Measurements from ENCODE around the gene SP5.

DNA sequence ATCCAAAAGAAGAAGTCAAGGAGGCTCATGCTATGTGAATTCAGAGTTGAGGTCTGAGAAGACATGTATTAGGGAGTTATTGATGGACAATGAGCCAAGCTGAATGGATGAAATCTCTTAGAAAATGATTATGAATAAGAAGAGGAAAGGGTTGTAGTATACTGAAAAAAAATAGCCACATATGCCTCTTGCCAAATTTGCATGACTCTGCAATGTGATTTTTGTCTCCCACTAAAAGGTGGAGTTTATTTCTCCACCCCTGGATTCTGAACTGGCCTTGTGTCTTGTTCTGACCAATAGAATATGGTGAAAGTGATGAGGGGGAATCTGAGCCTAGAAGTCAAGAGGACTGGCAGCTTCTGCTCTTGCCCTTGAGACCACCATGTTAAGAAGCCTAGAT is 46.4 kb downstream of the SP5 start:
- TF ChIP-seq, protein P1, sequence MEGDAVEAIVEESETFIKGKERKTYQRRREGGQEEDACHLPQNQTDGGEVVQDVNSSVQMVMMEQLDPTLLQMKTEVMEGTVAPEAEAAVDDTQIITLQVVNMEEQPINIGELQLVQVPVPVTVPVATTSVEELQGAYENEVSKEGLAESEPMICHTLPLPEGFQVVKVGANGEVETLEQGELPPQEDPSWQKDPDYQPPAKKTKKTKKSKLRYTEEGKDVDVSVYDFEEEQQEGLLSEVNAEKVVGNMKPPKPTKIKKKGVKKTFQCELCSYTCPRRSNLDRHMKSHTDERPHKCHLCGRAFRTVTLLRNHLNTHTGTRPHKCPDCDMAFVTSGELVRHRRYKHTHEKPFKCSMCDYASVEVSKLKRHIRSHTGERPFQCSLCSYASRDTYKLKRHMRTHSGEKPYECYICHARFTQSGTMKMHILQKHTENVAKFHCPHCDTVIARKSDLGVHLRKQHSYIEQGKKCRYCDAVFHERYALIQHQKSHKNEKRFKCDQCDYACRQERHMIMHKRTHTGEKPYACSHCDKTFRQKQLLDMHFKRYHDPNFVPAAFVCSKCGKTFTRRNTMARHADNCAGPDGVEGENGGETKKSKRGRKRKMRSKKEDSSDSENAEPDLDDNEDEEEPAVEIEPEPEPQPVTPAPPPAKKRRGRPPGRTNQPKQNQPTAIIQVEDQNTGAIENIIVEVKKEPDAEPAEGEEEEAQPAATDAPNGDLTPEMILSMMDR (conservative IDR thresholded peaks at IDR 0.05; ENCODE audit: low read depth, low read length): no peak
- TF ChIP-seq EZH2phosphoT487 (IDR thresholded peaks at IDR 0.05; ENCODE audit: borderline replicate concordance, low read length): no peak
